Measurements from ENCODE around the gene MICAL3. TPM values are rescaled to one million over a fixed set of nuclear protein-coding genes. Genes with fewer than 3 reads are reported as not detected.

Gene MICAL3
- total and polyA plus RNA-seq, 2 of the 8 experiments (the other 6 are each of a cell fraction or from before 2014, with no cell fraction given), result 8.3 to 41.8 TPM

GRCh38 chr22:17802822-17803221, 221.5 kb downstream of the MICAL3 start:
- no peak overlapping the region for H3K18ac ChIP-seq (ENCODE audit: extremely low read depth, low read length)
- H2BK20ac ChIP-seq (ENCODE audit: low read length), result no peak overlapping the region
- H4K8ac ChIP-seq (ENCODE audit: extremely low read depth, insufficient read depth, low read length), result no peak overlapping the region
- H3K79me1 ChIP-seq (ENCODE audit: low read depth, low read length), result no peaks in the 10 kb centered on the region
- ChIA-PET POLR2A (ENCODE audit: partially characterized antibody) (interaction anchor here (0.6 kb wide), 1 partner anchor 29 kb away, joined by 3 read pairs; no protein-coding TSS in a partner anchor), CTCF (ENCODE audit: partially characterized antibody) (interaction anchor here (0.6 to 11.3 kb wide), 8 partner anchors 14 to 311 kb away, joined by 3 to 115 read pairs (median 4); no protein-coding TSS in a partner anchor)
- H4K91ac ChIP-seq (replicated peaks; ENCODE audit: insufficient read length, low read length), result no peak overlapping the region
- no peak overlapping the region for H3K4ac ChIP-seq (replicated peaks; ENCODE audit: insufficient read length, low read depth, low read length)
- TF ChIP-seq CBX8 (IDR thresholded peaks at IDR 0.05; ENCODE audit: borderline replicate concordance, low read depth, low read length), result no peak
- no peak for DNase-seq (ENCODE audit: low read depth in 1 of 2, low spot score in 2 of 2)
- no peak overlapping the region for H3K27ac ChIP-seq (ENCODE audit: low read depth, low read length)
- H4K5ac ChIP-seq (ENCODE audit: insufficient read length, low read depth, low read length), result no peak overlapping the region
- H3K9ac ChIP-seq (replicated peaks in 1 of 4; ENCODE audit: extremely low read depth in 1 of 4, low read depth in 3 of 4, low read length in 3 of 4), result no peak overlapping the region
- no peak overlapping the region for H2AFZ ChIP-seq (ENCODE audit: low read length)
- H4K20me1 ChIP-seq (replicated peaks in 1 of 2; ENCODE audit: control insufficient read depth in 1 of 2, insufficient read depth in 2 of 2, low read length in 2 of 2), result peaks cover 0 to 2% of the 10 kb centered on the region in 2 experiments
- no peak overlapping the region for H2BK5ac ChIP-seq (ENCODE audit: low read depth, low read length)
- no peaks in the 10 kb centered on the region for H3K79me2 ChIP-seq (ENCODE audit: control insufficient read depth in 1 of 2, insufficient read depth in 2 of 2, low read length in 2 of 2)
- no peaks in the 10 kb centered on the region for H3K23me2 ChIP-seq (ENCODE audit: low read depth, low read length)
- WGBS, 2 experiments (ENCODE audit: extremely low coverage in 1 of 2, insufficient coverage in 1 of 2, insufficient read length in 1 of 2, insufficient replicate concordance in 2 of 2, low coverage in 1 of 2, low lambda C conversion rate in 2 of 2, missing lambda C conversion rate in 1 of 2), result 88% methylated on average over 2 of the region's 2 CpGs; no CpG with 5 or more reads in 1 of the 2 experiments
- no peak overlapping the region for H3K4me2 ChIP-seq (ENCODE audit: insufficient read depth in 1 of 2, low read depth in 2 of 2, low read length in 2 of 2)
- peaks cover 0 to 4% (median 0%) of the 10 kb centered on the region in 4 experiments; a peak in 1 of 8 replicates for H3K36me3 ChIP-seq (ENCODE audit: control insufficient read depth in 2 of 4, insufficient read depth in 4 of 4, low read length in 3 of 4)
- no peak overlapping the region for H2AK5ac ChIP-seq (ENCODE audit: low read depth, low read length)
- H3K14ac ChIP-seq (ENCODE audit: insufficient read length), result no peak overlapping the region
- no peak overlapping the region for H2BK120ac ChIP-seq (replicated peaks; ENCODE audit: low read depth, low read length)
- H2BK12ac ChIP-seq (ENCODE audit: low read depth, low read length), result no peak overlapping the region
- no peak overlapping the region for H3K4me3 ChIP-seq (ENCODE audit: extremely low read depth in 1 of 4, insufficient read depth in 2 of 4, low read depth in 3 of 4, low read length in 4 of 4)
- H3K27me3 ChIP-seq (replicated peaks in 1 of 4; ENCODE audit: control insufficient read depth in 3 of 4, extremely low read depth in 1 of 4, insufficient read depth in 3 of 4, low read length in 3 of 4), result no peaks in the 10 kb centered on the region
- peaks cover 0 to 3% (median 0%) of the 10 kb centered on the region in 4 experiments; a peak in 3 of 7 replicates for H3K4me1 ChIP-seq (replicated peaks in 1 of 4; ENCODE audit: control insufficient read depth in 3 of 4, insufficient read depth in 4 of 4, low read length in 3 of 4)
- no peak overlapping the region for H3K56ac ChIP-seq (replicated peaks; ENCODE audit: insufficient read length, low read depth, low read length)
- H2BK15ac ChIP-seq (ENCODE audit: low read length), result no peak overlapping the region
- H3K9me3 ChIP-seq (ENCODE audit: insufficient read depth in 2 of 2, low read depth in 1 of 2, low read length in 1 of 2), result no peaks in the 10 kb centered on the region
- H3K23ac ChIP-seq (ENCODE audit: insufficient read length), result no peak overlapping the region
- no peak for FAIRE-seq
